AG04449 (cell line): ENCODE measurements around the gene TMEM178B.

ENCODE experiments used
- CTCF ChIA-PET: fragments of 350-600 bp; formaldehyde crosslinking; extraction: SDS; loops from one replicate; lab custom pipeline; 2021; ENCODE audit warnings: antibody characterized with exemption; lab: Yijun Ruan, JAX
- POLR2A ChIA-PET: fragments of 400-600, 350-600 bp; formaldehyde crosslinking; extraction: SDS; loops from one replicate; lab custom pipeline; 2020; ENCODE audit warnings: antibody characterized with exemption, inconsistent platforms; lab: Yijun Ruan, JAX
- DNase-seq: peaks from one replicate; pipeline ENCODE4 v3.0.0-alpha.2; 2010; ENCODE audit warnings: low read depth, low spot score
- H3K4me3 ChIP-seq: 2 replicates; pipeline ENCODE4 v1.5.1; 2011; ENCODE audit warnings: low read depth, mild to moderate bottlenecking, control low read depth, low read length
- TF ChIP-seq, protein P1 (sequence below): IDR thresholded peaks from one replicate; pipeline ENCODE4 v1.5.1; 2011; ENCODE audit warnings: mild to moderate bottlenecking, moderate library complexity, low read length, control low read depth, inconsistent platforms; ENCODE audit not compliant: insufficient read depth; ENCODE audit errors: missing control alignments

The TMEM178B gene

DNA sequence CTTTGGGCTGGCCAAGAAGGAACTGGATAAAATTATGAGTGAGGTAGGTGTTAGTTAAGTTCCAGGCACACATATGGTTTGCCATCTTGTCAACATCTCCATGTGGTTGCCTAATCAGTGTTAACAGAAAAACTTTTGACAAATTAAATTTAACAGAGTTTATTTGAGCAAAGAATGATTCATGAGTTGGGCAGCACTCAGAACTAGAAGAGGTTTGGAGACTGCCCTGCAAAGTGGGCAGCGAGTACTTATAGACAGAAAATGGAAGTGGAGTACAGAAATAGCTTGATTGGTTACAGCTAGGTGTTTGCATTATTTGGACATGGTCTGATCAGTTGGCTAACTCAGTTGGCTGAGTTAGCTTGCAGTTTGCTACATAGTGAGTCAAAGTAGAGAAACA lies 439.9 kb downstream of the TMEM178B start:
- TF ChIP-seq, protein P1, sequence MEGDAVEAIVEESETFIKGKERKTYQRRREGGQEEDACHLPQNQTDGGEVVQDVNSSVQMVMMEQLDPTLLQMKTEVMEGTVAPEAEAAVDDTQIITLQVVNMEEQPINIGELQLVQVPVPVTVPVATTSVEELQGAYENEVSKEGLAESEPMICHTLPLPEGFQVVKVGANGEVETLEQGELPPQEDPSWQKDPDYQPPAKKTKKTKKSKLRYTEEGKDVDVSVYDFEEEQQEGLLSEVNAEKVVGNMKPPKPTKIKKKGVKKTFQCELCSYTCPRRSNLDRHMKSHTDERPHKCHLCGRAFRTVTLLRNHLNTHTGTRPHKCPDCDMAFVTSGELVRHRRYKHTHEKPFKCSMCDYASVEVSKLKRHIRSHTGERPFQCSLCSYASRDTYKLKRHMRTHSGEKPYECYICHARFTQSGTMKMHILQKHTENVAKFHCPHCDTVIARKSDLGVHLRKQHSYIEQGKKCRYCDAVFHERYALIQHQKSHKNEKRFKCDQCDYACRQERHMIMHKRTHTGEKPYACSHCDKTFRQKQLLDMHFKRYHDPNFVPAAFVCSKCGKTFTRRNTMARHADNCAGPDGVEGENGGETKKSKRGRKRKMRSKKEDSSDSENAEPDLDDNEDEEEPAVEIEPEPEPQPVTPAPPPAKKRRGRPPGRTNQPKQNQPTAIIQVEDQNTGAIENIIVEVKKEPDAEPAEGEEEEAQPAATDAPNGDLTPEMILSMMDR, result no peak
- ChIA-PET CTCF (no interaction called here), POLR2A (no interaction called here)
- DNase-seq, result no peak
- H3K4me3 ChIP-seq, result no peak overlapping the region

DNA sequence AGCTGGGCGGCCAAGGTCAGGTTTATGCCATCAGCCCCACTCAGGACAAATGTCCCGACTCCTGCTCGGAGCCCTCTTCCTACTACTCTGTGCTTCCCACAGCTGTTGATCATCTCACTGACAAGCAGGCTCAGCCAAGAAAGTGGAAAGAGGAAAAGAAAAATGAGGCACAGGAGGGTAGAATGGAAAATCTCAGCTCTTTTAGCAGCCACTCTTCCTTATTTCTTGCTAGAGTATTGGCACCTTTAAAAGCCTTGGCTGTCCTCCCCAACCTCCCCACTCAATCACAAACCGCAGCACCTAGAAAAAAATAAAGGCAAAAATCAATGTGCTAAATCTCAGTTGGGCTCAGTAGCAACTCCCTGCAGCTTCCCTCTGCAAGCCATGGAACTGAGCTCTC lies 442.1 kb downstream of the TMEM178B start:
- POLR2A ChIA-PET, result no interaction called here
- no peak overlapping the region for H3K4me3 ChIP-seq
- DNase-seq, result no peak
- TF ChIP-seq, protein P1, result no peak
- CTCF ChIA-PET, result interaction anchor here (1.8 kb wide), 1 partner anchor 17 kb away, joined by 6 read pairs; no protein-coding TSS in a partner anchor

DNA sequence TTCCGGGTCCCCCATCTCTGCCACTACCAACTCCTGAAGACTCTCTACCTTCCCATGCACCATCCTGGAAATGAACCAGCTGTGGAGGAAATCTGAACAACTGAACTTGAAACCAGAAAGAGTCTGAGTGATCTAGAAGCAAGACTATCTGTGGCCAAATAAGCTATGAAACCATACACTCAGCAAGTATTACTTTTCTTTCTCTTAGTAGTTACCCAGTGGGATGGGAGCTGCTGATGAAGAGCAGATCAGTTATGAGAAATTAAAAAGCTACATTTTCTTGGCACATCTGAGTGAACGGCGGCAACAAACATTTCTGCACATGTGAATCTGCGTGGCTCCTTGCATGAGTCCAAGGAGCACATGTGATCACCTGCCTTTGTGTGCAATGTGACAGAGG lies 445.8 kb downstream of the TMEM178B start:
- ChIA-PET CTCF (interaction anchor here (1.6 kb wide), 1 partner anchor 14 kb away, joined by 9 read pairs; no protein-coding TSS in a partner anchor), POLR2A (no interaction called here)
- TF ChIP-seq, protein P1, result no peak
- no peak for DNase-seq
- no peak overlapping the region for H3K4me3 ChIP-seq

DNA sequence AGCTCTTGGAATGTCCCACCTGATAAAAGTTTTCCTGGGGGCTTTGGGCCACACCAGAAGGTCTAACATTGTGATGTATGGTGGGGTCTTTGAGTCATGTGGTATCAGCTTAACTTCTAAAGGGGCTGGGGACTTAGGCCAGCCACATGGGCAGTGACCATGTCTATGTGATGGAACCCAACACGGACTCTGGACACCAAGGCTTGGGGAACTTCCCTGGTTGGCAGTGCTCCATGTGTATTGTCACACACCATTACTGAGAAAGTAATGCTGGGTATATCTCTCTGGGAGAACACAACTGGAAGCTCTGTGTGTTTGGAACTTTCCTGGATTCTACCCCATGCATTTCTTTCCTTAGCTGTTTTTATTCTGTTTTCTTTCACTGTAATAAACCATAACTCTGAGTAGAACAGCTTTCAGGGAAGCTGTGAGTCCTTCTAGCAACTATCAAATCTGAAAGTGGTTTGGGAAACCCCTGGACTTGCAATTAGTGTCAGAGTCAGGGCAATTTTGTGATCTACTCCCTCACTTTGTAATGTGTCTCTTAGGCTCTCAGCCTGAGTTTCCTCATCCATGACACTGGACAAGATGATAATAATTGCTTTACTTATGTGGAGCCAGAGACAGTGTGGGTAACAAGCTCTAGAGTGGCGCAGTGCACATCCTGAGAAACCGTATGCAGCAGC lies 448.9 kb downstream of the TMEM178B start:
- TF ChIP-seq, protein P1, result no peak
- CTCF ChIA-PET, result interaction anchor here (3.0 kb wide), 1 partner anchor 10 kb away, joined by 15 read pairs; no protein-coding TSS in a partner anchor
- DNase-seq, result no peak
- POLR2A ChIA-PET, result no interaction called here
- no peak overlapping the region for H3K4me3 ChIP-seq

DNA sequence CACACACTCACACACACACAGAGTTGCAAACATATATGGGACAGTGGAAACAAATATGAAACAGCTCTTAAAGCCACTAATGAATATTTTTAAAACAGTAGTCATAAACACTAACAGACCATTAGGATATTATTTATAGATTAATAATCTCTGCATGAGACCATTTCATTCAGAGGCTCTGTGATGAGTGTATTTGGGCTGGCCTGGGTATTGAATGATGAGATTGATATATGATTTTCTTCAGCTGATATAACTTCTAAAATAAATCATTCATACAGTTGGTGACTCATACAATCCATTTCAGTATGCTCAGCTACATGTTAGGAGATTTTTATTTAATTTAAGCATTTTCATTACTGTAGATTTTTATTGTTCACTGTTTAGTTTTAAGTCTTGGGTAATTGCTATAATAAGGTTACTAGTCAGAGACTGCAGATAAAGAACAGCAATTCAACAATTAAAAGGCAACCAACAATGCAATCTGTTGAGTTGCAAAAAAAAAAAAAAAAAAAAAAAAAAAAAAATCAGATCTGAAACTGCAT lies 452.2 kb downstream of the TMEM178B start:
- TF ChIP-seq, protein P1, result no peak
- CTCF ChIA-PET, result interaction anchor here (1.3 kb wide), 1 partner anchor 124 kb away, joined by 4 read pairs; no protein-coding TSS in a partner anchor
- POLR2A ChIA-PET, result no interaction called here
- DNase-seq, result no peak
- H3K4me3 ChIP-seq, result no peak overlapping the region

DNA sequence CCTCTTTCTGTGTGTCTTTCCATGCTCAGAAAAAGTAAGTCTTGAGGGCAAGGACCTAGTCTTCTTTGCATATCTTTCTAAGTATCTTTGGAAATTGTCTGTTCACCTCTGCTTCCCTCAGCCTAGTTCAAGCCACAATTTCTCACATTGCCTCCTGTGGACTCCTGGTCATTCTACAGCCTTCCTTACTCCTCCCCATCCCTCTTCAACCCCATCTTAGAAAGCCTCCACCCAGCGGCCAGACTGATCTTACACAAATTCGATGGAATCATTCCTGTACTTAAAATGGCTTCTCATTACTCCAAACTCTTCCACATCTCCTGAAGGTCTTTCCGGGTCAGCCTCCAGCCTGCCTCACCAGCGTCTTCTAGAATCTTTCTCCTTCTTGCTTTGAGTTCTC lies 453.2 kb downstream of the TMEM178B start:
- DNase-seq, result no peak
- ChIA-PET POLR2A (no interaction called here), CTCF (no interaction called here)
- H3K4me3 ChIP-seq, result no peak overlapping the region
- TF ChIP-seq, protein P1, result no peak
